WTC11 (cell line): ENCODE data around the gene BMP6.

ENCODE experiments used
- ATF3 ChIP-seq: sonication (generic); formaldehyde crosslinking; conservative IDR thresholded peaks from 2 replicates; pipeline ENCODE4 v1.8.1; 2022; ENCODE audit warnings: mild to moderate bottlenecking, missing genetic modification reagents
- CREB1 ChIP-seq: sonication (generic); formaldehyde crosslinking; IDR thresholded peaks from 2 replicates; pipeline ENCODE4 v1.8.0; 2023; ENCODE audit warnings: mild to moderate bottlenecking, missing genetic modification reagents
- CTCF ChIP-seq: fragments of 200-600 bp; IDR thresholded peaks from 2 replicates; pipeline ENCODE4 v1.8.0; 2022; ENCODE audit warnings: antibody characterized with exemption
- E2F4 ChIP-seq: sonication (generic); formaldehyde crosslinking; IDR thresholded peaks from 2 replicates; pipeline ENCODE4 v1.8.1; 2022; ENCODE audit warnings: low read depth, mild to moderate bottlenecking, moderate library complexity, missing genetic modification reagents, borderline replicate concordance
- FOXJ3 ChIP-seq: sonication (generic); formaldehyde crosslinking; IDR thresholded peaks from 2 replicates; pipeline ENCODE4 v1.9.0; 2021; ENCODE audit warnings: missing genetic modification reagents, mild to moderate bottlenecking, borderline replicate concordance
- GABPB1 ChIP-seq: sonication (generic); formaldehyde crosslinking; IDR thresholded peaks from 2 replicates; pipeline ENCODE4 v1.8.1; 2023; ENCODE audit warnings: mild to moderate bottlenecking, missing genetic modification reagents
- HMGXB4 ChIP-seq: sonication (generic); formaldehyde crosslinking; IDR thresholded peaks from 2 replicates; pipeline ENCODE4 v1.8.1; 2023; ENCODE audit warnings: mild to moderate bottlenecking, moderate library complexity, missing genetic modification reagents
- JUN ChIP-seq: sonication (generic); formaldehyde crosslinking; IDR thresholded peaks from 2 replicates; pipeline ENCODE4 v1.8.0; 2023; ENCODE audit warnings: mild to moderate bottlenecking, missing genetic modification reagents
- KAT7 ChIP-seq: sonication (generic); formaldehyde crosslinking; IDR thresholded peaks from 2 replicates; pipeline ENCODE4 v1.8.1; 2023; ENCODE audit warnings: missing genetic modification reagents, mild to moderate bottlenecking, borderline replicate concordance
- SP1 ChIP-seq: sonication (generic); formaldehyde crosslinking; conservative IDR thresholded peaks from 2 replicates; pipeline ENCODE4 v1.8.1; 2022; ENCODE audit warnings: missing genetic modification reagents
- USF1 ChIP-seq: sonication (generic); formaldehyde crosslinking; IDR thresholded peaks from 2 replicates; pipeline ENCODE4 v1.8.0; 2022; ENCODE audit warnings: mild to moderate bottlenecking, missing genetic modification reagents
- USF2 ChIP-seq: sonication (generic); formaldehyde crosslinking; IDR thresholded peaks from 2 replicates; pipeline ENCODE4 v1.8.1; 2023; ENCODE audit warnings: mild to moderate bottlenecking, missing genetic modification reagents, moderate library complexity
- ZNF219 ChIP-seq: sonication (generic); formaldehyde crosslinking; IDR thresholded peaks from 2 replicates; pipeline ENCODE4 v1.8.0; 2023; ENCODE audit warnings: missing genetic modification reagents, mild to moderate bottlenecking, borderline replicate concordance

GRCh38 chr6:7776509-7776908 lies 50.6 kb downstream of the BMP6 start:
- no peak for TF ChIP-seq GABPB1
- no peak for TF ChIP-seq CTCF
- TF ChIP-seq HMGXB4 (CRISPR knock-in tag), result no peak
- TF ChIP-seq ZNF219 (CRISPR knock-in tag), result no peak
- no peak for TF ChIP-seq USF1 (CRISPR knock-in tag)
- no peak for TF ChIP-seq ATF3 (CRISPR knock-in tag)
- no peak for TF ChIP-seq JUN (CRISPR knock-in tag)
- no peak for TF ChIP-seq KAT7
- TF ChIP-seq CREB1 (CRISPR knock-in tag), result no peak
- no peak for TF ChIP-seq USF2 (CRISPR knock-in tag)
- TF ChIP-seq FOXJ3, result no peak
- TF ChIP-seq SP1, result no peak
- TF ChIP-seq E2F4 (CRISPR knock-in tag), result no peak
